ENCODE measurements around the gene TUBA1C. TPM values are rescaled to one million over a fixed set of nuclear protein-coding genes. Genes with fewer than 3 reads are reported as not detected.

The TUBA1C gene
- total and polyA plus RNA-seq, 9 of the 15 experiments (the other 6 are each of a cell fraction or from before 2014, with no cell fraction given) = 755 to 3,012 (median 914) TPM

DNA sequence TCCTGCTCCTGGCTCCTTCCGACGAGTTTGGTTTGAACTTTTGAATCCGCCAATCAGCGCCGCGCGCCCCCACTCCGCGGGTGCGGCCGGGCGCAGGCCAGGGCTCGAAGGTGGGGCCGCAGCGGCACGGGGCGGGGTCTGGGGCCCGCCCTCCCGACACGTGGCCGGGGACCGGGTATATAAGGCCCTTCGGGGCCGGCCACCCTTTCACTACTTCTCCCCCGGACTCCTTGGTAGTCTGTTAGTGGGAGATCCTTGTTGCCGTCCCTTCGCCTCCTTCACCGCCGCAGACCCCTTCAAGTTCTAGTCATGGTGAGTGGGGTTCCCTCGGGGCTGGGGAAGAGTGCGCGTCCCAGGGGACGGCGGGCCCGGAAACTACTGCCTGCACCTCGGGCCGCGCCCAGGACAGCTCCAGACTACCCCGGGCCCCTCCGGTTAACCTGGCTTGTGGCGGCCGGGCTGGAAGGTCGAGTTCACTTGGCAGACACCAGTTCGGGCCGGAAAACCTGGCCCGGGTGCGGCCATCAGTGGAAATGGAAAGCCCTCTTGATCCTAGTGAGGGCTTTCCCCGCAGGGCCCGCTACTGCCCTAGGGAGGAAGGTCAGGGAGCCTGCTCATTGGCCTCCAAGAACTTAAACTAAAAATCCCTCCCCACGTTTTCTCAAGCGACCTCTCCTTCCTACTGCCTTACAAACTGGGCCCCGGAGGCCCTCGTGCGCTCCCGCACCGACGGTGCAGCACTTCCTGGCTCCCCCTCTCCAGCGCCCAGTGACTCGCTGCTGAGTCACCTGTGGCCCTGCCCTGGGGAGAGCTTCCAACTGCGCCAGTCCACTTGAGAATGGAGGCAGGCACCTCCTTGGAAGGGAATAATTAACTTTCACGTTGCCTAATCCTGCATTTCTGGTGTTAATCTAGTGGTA, at the start of gene TUBA1C (continued):
- TF ChIP-seq NFYB (IDR thresholded peaks at IDR 0.05; ENCODE audit: extremely low read depth, insufficient read length) = peak; percentile 80
- no peak; the same call in 1 of the 2 replicates for TF ChIP-seq ERF (CRISPR knock-in tag; IDR thresholded peaks at IDR 0.05)
- TF ChIP-seq CBFB (CRISPR knock-in tag; IDR thresholded peaks at IDR 0.05) = 0 out of 2 replicates have a peak, but pooled peaks have one; percentile 45
- peak; percentile 60; the same call in 1 of the 2 replicates for TF ChIP-seq RBM15 (IDR thresholded peaks at IDR 0.05; ENCODE audit: insufficient read depth, low read length)
- no peak for TF ChIP-seq ATF1 (CRISPR knock-in tag; IDR thresholded peaks at IDR 0.05)
- TF ChIP-seq ATF1 (tag; IDR thresholded peaks at IDR 0.05) = peak; percentile 66
- no peak for TF ChIP-seq MECOM (CRISPR knock-in tag; IDR thresholded peaks at IDR 0.05)
- TF ChIP-seq, protein P1, sequence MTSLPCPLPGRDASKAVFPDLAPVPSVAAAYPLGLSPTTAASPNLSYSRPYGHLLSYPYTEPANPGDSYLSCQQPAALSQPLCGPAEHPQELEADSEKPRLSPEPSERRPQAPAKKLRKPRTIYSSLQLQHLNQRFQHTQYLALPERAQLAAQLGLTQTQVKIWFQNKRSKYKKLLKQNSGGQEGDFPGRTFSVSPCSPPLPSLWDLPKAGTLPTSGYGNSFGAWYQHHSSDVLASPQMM (CRISPR knock-in tag; IDR thresholded peaks at IDR 0.05) = no peak
- TF ChIP-seq TARDBP (IDR thresholded peaks at IDR 0.05) = no peak
- TF ChIP-seq EWSR1 (IDR thresholded peaks at IDR 0.05; ENCODE audit: borderline replicate concordance, low read depth, partially characterized antibody) = no peak
- no peak for TF ChIP-seq HIVEP1 (CRISPR knock-in tag; IDR thresholded peaks at IDR 0.05)
- no peak for TF ChIP-seq TSC22D4 (tag; IDR thresholded peaks at IDR 0.05)
- TF ChIP-seq, protein P2, sequence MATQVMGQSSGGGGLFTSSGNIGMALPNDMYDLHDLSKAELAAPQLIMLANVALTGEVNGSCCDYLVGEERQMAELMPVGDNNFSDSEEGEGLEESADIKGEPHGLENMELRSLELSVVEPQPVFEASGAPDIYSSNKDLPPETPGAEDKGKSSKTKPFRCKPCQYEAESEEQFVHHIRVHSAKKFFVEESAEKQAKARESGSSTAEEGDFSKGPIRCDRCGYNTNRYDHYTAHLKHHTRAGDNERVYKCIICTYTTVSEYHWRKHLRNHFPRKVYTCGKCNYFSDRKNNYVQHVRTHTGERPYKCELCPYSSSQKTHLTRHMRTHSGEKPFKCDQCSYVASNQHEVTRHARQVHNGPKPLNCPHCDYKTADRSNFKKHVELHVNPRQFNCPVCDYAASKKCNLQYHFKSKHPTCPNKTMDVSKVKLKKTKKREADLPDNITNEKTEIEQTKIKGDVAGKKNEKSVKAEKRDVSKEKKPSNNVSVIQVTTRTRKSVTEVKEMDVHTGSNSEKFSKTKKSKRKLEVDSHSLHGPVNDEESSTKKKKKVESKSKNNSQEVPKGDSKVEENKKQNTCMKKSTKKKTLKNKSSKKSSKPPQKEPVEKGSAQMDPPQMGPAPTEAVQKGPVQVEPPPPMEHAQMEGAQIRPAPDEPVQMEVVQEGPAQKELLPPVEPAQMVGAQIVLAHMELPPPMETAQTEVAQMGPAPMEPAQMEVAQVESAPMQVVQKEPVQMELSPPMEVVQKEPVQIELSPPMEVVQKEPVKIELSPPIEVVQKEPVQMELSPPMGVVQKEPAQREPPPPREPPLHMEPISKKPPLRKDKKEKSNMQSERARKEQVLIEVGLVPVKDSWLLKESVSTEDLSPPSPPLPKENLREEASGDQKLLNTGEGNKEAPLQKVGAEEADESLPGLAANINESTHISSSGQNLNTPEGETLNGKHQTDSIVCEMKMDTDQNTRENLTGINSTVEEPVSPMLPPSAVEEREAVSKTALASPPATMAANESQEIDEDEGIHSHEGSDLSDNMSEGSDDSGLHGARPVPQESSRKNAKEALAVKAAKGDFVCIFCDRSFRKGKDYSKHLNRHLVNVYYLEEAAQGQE (IDR thresholded peaks at IDR 0.05; ENCODE audit: borderline replicate concordance) = peak; percentile 70
- TF ChIP-seq, protein P2 (CRISPR knock-in tag; IDR thresholded peaks at IDR 0.05; ENCODE audit: low read depth) = no peak; the same call in 1 of the 2 replicates
- no peak for TF ChIP-seq RFX7 (CRISPR knock-in tag; IDR thresholded peaks at IDR 0.05)
- TF ChIP-seq SUPT5H (IDR thresholded peaks at IDR 0.05) = peak; percentile 100
- peak; percentile 77 for TF ChIP-seq BHLHE40 (IDR thresholded peaks at IDR 0.05; ENCODE audit: low read length)
- TF ChIP-seq, protein P3, sequence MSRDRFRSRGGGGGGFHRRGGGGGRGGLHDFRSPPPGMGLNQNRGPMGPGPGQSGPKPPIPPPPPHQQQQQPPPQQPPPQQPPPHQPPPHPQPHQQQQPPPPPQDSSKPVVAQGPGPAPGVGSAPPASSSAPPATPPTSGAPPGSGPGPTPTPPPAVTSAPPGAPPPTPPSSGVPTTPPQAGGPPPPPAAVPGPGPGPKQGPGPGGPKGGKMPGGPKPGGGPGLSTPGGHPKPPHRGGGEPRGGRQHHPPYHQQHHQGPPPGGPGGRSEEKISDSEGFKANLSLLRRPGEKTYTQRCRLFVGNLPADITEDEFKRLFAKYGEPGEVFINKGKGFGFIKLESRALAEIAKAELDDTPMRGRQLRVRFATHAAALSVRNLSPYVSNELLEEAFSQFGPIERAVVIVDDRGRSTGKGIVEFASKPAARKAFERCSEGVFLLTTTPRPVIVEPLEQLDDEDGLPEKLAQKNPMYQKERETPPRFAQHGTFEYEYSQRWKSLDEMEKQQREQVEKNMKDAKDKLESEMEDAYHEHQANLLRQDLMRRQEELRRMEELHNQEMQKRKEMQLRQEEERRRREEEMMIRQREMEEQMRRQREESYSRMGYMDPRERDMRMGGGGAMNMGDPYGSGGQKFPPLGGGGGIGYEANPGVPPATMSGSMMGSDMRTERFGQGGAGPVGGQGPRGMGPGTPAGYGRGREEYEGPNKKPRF (IDR thresholded peaks at IDR 0.05; ENCODE audit: low read depth, low read length) = no peak
- TF ChIP-seq GATAD2A (IDR thresholded peaks at IDR 0.05) = no peak

Data from K562 (cell line).